Stimulated activated CD8-positive, alpha-beta memory T cell treated with anti-CD3 and anti-CD28 coated beads, Interleukin-12 subunit alpha, Interleukin-12 subunit beta, amount 100 ng/mL, for 4 hours (primary cell): Measurements from ENCODE around the gene CBX8.
A peak's percentile ranks its signal among the peaks of the same experiment; 100 is the strongest.
"Not testable (repeated sequence)": the region's sequence is repeated elsewhere in the genome, so short reads cannot be mapped to it uniquely, and the experiment has no call there.

ENCODE experiments used
- DNase-seq: peaks from one replicate; pipeline ENCODE4 v3.0.0-alpha.2; 2020; ENCODE audit warnings: low read depth

CBX8 gene

DNA sequence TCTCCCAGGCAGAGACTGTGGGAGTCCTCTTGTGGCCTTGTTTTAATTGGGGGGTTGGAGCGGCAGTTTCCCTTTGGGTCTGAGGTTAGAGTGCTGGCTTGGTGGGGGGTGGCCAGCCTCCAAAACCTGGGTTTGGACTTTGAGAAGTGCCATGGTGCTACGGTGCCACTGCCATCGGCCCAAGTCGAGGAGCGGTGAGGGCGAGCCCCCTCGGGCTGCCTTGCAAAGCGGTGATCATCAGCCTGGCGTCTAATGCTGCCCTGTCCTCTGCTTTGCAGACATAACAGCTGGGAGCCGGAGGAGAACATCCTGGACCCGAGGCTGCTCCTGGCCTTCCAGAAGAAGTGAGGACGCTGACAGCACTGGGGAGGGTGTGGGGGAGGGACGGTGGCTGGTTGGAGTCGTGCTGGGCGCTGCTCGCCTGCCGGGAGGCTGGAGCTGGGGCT lies 17.8 kb downstream of the CBX8 start:
- DNase-seq: no peak

DNA sequence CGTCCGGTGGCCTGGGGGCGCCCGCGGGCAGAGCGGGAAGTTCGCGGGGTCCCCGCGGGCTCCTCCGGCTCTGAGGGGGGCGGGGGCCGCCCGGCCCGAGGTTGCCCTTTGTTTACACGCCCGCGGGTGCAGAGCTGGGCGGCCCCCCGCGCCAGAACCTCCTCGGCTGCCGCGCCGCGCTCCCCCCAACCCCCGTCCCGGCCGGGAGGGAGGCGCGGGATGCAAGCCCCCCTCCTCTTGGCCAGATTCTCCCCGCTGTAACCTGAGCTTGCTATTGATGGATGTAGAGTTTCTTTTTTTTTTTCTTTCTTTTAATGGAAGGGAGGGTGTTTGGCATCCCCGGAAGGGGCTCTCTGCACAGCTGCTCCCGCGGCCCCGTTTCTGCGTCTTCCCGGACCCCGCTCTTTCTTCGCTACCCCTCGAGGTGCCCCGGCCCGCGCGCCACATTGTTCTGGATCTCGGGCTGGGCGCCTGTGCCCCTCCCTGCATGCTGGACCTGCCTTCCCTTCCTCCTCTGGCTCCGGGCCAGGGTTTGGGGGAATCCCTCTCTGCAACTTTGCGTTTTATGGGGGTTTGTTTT lies 18.3 kb downstream of the CBX8 start:
- no peak for DNase-seq

DNA sequence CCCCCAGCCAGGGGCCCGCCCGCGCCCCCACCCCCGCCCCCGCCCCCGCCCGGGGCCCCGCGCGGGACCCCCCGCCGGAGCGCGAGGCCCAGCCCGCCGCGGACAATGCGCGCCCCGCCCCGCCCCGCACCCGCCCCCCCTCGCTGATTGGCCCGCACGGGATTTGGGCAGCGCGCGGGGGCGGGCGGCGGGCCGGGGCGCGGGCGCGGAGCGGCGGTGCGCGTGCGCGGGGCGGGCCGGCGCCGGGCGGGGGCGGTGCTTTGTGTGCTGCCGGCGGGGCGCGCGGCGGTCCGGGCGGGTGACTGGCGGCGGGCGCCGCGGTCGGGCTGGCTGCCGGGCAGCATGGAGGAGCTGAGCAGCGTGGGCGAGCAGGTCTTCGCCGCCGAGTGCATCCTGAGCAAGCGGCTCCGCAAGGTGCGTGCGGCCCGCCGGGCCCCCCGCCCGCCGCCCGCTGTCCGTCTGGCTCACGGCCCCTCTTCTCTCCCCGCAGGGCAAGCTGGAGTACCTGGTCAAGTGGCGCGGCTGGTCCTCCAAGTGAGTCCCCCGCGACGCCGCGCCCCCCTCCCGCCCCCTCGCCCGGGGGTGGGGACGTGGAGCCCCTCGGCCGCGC lies 18.9 kb downstream of the CBX8 start, which contains the start of gene CBX2:
Gene CBX2, plus strand, starts transcription at position 255 of the 610 bp plus-strand sequence. Its CDS starts 88 bp downstream, at position 343.
- DNase-seq: peak; percentile 70

DNA sequence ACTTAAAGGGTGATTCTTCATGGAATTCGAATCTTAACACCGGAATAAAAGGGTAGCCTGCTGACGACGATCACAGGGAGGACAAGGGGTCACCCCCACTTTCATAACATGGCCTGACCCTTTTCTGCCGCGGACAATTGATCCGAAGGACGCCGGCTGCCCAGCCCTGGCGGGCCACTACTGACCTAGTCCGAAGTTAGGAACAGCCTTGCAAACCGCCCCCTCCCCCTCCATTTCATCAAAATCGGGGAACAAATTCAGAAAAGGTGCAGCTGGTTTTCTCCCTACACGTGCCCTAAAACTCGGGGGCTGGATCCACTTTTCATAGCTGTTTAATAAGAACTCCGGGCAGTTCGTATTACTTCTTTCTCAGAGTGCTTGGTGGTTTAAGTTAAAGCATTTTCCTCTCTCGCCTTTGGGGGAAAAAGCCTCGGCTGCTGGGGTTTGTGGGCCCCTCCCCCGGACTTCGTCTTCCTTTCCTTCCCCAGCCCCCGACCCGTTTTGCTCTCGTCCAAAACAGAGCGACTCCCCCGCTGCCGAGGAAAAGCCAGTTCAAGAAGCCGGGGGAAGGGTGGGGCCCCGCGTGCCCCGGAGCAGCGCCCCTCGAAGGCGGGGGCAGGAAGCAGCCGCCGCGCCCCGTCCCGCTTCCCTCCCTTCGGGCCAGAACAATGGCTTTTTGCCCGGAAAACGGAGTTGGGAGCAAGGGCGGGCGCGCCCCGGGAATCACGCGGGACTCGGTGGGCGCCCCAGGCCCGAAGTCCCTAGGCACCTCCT lies 19.6 kb downstream of the CBX8 start:
- DNase-seq: no peak

DNA sequence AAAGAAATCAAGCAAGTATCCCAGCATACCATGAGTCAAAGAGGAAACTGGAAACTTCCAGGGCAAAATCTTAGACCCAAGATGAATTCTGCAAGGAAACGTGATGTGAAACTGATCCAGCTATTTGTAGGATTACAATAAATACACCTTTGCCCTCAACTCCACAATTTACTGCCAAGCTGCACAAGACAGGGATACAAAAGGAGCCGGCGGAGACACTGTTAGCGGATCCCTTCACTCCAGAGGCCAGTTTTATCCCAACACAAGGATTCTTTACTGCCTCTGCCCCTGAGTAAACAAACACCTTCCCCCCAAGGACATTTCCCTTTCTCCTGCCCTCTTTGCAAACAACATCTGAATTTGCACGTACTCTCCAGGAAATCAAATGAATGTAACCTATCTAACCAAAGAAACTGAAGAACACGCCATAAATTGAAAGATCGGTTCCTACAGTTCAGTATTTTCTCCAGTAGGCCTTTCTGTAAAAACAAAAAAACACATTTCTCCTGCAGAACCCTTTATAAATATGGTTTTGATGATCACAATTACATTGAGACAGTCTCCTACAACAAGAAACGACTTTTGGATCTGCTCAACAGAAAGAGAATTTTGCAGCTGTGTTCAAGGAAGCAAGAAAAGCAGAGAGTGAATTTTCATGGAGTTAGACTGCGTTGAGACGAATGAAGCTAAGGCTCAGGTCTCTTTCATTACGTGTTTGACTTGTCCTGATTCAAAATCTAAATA lies 20.3 kb downstream of the CBX8 start:
- no peak for DNase-seq

DNA sequence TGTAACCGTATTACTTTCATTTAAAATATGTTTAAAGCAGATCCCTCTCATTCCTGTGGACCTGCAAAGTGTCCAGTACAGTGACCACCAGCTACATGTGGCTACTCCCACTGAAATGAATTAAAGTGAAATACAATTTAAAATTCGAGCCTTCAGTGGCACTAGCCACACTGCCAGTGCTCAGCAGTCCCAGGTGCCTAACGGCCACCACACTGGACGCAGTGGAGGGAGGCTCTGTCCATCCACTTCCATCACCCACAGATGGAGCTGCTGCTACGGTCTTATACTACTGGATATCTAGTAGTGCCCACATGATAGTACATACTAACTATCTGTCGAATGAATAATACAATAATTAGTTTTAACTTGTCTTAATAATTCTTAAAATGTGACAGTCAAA lies 21.2 kb downstream of the CBX8 start:
- no peak for DNase-seq

DNA sequence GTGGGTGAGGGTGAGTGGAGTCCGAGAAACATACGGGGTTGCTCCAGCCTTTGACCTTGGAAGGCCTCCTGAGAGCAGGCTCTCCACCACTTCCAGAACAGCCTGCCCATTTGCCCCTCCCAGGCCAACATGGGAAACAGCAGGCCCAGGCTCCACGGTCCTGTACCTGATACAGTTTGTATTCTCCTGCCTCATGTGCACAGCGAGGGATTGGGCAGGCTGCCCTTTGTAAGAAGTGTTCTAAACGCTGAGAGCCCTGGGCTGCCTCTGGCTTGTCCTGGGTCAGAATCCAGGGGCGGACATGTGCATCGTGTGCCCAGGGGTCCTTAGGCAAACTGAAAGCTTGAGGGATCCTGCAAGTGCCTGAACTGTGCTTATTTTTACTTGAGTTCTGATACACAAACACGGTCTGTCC lies 22.3 kb downstream of the CBX8 start:
- no peak for DNase-seq

DNA sequence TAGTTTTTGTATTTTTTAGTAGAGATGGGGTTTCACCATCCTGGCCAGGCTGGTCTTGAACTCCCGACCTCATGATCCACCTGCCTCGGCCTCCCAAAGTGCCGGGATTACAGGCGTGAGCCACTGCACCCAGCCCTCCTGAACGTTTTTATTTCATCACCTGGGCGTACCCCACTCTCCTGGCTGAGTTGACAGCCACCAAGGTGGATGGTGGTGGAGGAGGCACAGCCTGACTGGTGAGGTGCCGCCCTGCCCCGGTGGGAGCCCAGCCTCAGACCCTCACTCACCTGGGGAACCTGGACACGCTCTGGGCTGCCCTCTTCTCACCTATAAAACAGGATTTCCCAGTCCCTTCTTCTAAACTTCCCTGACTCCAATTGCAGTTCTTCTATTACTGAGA lies 24.2 kb downstream of the CBX8 start:
- DNase-seq: not testable (repeated sequence)

DNA sequence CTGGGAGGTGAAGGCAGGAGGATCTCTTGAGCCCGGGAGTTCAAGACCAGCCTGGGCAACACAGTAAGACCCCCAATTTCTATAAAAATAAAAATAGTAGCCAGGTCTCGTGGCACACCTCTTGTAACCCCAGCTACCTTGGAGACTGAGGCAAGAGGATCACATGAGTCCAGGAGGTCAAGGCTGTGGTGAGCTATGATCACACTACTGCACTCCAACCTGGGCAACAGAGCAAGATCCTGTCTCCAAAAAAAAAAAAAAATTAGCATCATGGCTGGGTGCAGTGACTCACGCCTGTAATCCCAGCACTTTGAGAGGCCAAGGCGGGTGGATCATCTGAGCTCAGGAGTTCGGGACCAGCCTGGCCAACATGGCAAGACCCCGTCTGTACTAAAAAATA lies 25.6 kb downstream of the CBX8 start:
- DNase-seq: no peak

DNA sequence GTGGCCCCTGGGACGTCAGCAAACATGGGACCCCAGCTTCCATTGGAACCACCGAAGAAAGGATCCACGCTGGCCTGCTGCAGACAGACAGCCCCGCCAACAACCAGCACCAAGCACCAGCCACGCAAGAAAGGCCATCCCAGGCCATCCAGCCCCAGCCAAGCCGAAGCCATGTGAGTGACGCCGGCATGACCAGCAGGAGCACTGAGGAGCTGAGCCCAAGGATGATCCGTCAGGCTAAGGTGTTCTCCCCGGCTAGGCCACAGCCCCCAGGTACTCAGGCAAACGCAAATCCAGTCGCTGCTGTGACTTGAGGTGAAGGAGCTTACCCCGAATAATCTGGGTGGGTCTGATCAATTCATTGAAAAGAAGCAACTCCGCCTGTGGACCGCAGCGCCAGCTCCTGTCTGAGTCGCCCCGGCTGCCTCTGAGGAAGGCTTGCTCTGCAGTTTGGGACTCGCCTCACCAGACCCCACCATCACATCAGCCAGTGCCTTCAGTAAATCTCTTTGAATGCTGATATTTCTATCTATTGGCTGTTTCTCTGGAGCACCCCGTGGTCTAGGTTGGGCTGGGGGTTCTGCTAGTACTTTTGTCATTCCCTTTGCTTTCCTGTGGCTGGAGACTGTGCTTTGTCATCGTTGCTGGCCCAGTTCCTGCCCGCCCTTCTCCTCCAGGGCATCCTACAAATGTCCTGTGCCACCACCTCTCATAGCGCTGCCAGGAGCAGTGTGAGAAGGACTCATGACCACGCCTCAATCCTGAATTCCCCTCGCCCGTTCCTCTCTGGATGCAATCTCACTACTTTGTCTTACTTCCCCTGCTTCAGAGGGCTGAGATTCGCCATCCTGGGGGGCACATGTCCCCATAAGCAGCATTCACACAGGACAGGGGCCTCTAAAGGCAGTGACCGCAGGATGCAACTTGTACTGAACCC lies 27.0 kb downstream of the CBX8 start:
- DNase-seq: no peak

DNA sequence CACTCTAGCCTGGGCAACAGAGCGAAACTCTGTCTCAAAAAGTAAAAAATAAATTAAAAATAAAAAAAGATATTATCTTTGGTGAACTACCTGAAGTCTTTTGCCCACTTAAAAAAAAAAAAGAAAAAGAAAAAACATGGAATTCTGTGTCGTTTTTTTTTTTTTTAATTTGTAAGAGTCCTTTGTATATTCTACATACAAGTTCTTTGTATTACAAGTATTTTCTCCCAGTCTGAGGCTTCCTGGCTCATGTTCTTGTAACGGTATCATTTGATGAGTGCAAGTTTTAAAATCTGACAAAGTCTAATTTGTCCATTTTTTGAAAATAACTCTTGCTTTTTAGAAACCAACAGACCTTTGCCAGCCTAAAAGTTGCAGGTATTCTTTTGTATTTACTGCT lies 31.2 kb downstream of the CBX8 start:
- DNase-seq: no peak

DNA sequence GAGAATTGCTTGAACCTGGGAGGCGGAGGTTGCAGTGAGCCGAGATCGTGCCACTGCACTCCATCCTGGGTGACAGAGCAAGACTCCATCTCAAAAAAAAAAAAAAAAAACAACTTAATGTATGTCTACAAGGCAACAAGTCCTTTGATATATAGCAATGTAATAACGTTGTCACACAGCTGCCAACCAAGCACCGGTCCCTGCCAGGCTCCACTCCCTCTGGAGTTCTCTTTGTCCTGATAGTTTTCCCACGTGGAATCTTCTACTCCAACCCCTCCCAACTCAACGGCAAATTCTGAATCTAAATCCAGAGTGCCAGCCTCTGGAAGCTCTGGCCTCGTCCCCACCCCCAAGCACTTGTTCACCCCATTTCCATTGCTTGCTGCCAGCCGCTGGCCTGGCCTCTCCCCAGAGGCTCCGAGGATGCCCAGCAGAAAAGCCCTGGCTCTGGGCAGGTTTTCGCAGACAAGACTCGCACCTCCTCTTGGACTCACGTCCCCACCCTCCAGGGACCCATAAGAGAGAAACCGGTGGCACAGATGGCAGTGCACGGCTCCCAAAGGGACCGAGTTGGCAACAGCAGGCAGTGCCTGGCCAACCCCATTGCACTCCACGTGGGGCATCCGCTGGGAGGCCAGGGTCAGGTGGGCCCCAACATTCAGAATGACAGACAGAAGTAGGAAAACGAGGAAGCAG lies 34.8 kb downstream of the CBX8 start:
- DNase-seq: no peak

DNA sequence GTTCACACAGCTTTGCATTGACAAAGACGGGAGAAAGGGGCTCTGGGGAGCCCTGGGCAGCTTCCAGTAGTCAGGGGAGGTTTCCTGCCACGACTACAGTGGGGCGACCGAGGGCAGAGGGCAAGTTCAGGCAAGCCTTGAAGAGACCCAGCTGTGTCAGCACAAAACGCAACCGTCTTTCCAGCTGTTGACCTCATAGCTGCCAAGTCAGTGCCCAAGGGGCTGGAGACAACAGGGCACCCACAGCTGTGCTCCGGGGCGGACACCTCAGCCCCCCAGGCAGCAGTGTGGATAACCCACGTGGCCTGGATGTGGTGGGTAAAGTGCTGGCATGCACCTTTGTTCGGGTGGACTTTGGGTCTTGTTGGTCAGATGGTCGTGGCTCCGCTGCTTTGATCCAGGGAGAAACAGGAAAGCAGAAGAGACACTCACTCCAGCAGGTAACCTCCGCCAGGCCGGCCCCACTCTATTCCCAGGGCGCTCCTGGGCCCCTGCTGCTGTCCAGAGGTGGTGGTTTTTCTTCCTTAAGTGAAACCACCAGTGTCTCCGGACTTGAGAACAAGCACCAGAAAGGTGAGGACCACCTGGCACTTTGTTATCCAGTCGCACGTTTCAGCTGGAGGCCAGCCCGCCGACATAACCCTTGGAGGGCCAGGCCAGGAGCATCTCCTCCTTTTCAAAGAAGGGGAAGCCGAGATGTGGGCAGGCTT lies 36.5 kb downstream of the CBX8 start:
- no peak for DNase-seq

DNA sequence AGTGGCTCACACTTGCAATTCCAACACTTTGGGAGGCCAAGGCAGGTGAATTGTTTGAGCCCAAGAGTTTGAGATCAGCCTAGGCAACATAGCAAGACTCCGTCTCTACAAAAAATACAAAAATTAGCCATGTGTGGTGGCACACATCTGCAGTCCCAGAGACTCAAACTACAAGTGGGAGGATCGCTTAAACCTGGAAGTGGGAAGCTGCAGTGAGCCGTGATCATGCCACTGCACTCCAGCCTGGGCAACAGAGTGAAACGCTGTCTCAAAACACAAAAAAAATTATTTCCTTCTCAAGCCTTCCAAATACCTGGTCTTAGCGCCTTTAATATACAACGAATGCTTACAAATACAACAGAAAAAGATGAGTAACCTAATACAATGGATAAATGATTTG lies 38.6 kb downstream of the CBX8 start:
- no peak for DNase-seq

DNA sequence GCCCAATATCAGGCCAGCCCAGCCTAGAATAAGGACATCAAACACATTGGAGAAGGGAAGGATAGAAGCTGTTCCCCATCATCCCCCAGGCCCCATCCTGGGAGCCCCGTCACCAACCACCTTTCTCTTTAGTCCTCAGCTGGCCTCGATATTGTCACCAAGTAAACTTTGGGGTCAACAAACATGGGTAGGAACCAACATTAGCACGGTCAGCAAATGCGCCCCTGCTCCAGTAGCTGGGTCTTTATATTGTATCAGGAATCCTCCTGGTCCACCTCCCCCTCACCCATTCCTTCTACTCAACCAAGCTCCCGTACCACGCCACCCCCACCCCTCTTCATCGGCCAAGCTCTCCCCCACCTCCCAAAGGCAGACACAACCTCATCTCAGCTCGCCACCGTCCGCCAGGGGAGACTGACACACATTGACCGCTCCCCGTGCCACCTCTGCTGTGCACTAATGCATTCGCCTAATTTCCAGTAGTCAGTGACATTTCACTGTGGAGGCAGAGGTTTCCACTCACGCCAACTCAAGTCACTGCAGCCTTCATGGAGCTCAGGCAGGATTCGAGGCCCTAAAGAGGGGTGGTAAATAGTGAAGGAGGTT lies 39.6 kb downstream of the CBX8 start:
- DNase-seq: no peak

DNA sequence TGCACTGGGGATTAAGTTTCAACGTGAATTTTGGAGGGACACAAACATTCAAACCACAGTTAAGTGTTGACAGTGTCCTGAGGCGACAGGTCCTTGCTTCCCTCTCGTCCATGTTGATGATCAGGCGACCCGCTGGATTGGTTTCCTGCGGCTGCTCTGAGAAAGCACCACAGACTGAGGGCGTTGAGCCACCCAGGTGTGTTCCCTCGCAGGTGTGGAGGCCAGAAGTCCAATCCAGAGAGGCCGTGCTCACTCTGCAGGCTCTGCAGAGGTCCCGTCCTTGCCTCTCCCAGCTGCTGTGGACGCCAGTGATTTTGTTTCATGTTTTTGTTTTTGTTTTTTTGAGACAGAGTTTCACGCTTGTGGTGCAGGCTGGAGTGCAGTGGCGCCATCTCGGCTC lies 41.3 kb downstream of the CBX8 start:
- no peak for DNase-seq

DNA sequence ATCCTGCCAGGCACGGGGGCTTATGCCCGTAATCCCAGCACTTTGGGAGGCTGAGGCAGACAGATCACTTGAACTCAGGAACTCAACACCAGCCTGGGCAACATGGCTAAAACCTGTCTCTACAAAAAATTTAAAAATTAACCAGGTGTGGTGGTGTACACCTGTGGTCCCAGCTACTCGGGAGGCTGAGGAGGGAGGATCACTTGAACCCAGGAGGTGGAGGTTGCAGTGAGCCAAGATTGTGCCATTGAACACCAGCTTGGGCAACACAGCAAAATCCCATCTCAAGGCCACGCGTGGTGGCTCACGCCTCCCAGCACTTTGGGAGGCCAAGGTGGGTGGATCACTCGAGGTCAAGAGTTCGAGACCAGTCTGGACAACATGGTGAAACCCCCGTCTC lies 42.0 kb downstream of the CBX8 start:
- DNase-seq: not testable (repeated sequence)

DNA sequence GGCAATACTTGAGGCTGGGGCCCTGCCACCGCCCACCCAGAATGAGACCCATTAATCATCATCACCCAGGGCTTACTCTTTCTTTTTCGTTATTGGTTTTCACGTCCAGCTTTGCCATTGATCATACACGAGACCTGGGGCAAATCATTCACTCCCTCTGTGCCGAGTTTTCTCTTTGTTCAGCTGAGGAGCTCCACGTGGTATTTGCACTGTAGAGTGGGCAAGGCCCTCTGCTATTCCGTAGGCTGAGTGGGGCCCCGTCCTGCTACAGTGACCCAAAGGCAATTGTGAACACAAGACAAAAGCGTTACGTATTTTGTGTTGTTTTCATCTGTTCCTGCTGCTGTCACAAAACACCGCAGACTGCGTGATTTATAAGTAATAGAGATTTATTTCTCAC lies 42.5 kb downstream of the CBX8 start:
- no peak for DNase-seq

DNA sequence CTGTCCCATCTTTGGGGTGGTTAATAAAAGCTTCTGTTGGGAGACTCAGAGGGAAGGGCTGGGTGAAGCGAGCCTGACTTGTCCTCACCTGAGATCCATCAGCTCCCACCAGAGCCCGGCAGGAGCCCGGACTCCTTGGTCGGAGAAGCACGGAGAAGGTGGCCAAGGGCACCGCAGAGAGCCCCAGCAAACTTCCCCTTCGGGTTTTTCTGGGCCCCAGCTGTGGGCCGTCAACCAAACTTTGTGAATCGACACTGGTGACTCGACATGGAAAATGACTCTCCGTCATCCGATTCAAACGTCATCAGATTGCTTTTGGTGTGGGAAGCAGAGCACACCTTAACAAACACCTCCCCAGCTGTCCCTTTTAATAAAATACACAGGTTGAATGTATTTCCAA lies 44.7 kb downstream of the CBX8 start:
- DNase-seq: no peak
